Measurements from ENCODE around the gene MOB1B. TPM values are rescaled to one million over a fixed set of nuclear protein-coding genes. Genes with fewer than 3 reads are reported as not detected.
"Not testable (repeated sequence)": the region's sequence is repeated elsewhere in the genome, so short reads cannot be mapped to it uniquely, and the experiment has no call there.

Gene MOB1B
- total and polyA plus RNA-seq, 2 experiments from 2014 or later = 5.3 to 23.5 TPM

DNA sequence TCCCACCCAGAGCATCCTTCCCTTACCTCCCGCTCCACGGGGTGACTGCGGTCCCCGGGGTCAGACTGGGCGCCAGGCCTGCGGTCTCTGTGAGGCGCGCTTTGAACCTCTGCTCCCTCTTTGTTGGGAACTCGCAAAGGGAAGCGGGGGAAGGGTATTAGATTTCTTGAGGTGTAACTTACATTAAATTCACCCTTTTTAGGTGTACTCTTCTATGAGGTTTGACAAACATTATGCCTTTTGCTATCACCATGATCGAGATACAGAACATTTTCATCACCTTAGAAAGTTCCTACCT is 91.8 kb downstream of the MOB1B start:
- WGBS (ENCODE audit: low lambda C conversion rate, missing lambda C conversion rate) = 3% methylated on average over 11 of the region's 11 CpGs

DNA sequence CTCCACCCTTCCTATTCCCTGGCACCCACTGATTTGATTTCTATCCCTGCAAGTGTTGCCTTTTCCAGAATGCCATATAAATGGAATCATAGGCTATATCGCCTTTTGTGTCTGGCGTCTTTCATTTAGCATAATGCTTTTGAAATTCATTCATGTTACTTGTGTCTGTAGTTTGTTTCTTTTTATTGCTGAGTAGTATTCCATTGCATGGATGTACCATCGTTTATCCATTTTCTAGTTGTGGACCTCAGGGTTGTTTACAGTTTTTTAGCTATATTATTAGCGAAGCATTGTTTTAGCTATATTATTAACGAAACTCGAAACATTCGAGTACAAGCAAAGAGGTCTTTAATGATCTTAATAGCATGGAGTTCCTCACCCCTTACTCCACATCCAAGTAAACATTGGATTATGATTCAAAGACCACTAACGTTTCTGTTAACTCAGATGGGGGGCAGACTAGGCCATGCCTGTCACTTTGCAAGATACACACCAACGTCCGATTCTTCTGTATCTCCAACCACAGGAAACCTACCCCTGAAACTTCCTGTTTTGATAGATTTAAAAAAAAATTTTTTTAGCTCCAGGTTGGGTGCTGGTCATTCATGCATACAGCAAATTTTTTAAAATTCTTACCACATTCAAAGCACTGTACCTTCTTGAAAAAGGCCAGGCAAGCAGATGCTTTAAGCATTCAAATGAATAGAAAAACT is 92.4 kb downstream of the MOB1B start:
- TF ChIP-seq EZH2 (IDR thresholded peaks at IDR 0.05; ENCODE audit: borderline replicate concordance) (no peak), EZH2phosphoT487 (IDR thresholded peaks at IDR 0.05; ENCODE audit: low read depth, severe bottlenecking, unreplicated experiment) (no peak)
- no peaks in the 10 kb centered on the region for H3K9me2 ChIP-seq (replicated peaks; ENCODE audit: insufficient read depth)
- WGBS (ENCODE audit: low lambda C conversion rate, missing lambda C conversion rate) = 80% methylated on average over 10 of the region's 10 CpGs
- no peaks in the 10 kb centered on the region for H3K36me3 ChIP-seq (replicated peaks; ENCODE audit: insufficient read depth, low read depth)
- DNase-seq (ENCODE audit: low spot score) = no peak
- no peaks in the 10 kb centered on the region for H3K9me3 ChIP-seq (ENCODE audit: low read depth)
- H3K4me1 ChIP-seq (ENCODE audit: insufficient read depth) = no peaks in the 10 kb centered on the region
- H4K20me1 ChIP-seq (ENCODE audit: insufficient read depth, poor library complexity, severe bottlenecking) = no peaks in the 10 kb centered on the region
- H3K27me3 ChIP-seq = no peaks in the 10 kb centered on the region
- H3K79me2 ChIP-seq = peaks cover 52% of the 10 kb centered on the region
- peak overlapping the region; percentile 67 for H2AFZ ChIP-seq
- no peak overlapping the region for H3K27ac ChIP-seq
- H3K4me2 ChIP-seq = peak overlapping the region; percentile 72
- peak overlapping the region; percentile 78 for H3K4me3 ChIP-seq

More for the DNA sequence above, 91.8 kb downstream of the MOB1B start:
- no peaks in the 10 kb centered on the region for H3K36me3 ChIP-seq (replicated peaks; ENCODE audit: insufficient read depth, low read depth)
- H3K4me3 ChIP-seq = peak overlapping the region; percentile 78
- peaks cover 49% of the 10 kb centered on the region for H3K79me2 ChIP-seq
- no peaks in the 10 kb centered on the region for H4K20me1 ChIP-seq (ENCODE audit: insufficient read depth, poor library complexity, severe bottlenecking)
- H3K9me2 ChIP-seq (replicated peaks; ENCODE audit: insufficient read depth) = no peaks in the 10 kb centered on the region
- no peaks in the 10 kb centered on the region for H3K27me3 ChIP-seq
- TF ChIP-seq, protein P1, sequence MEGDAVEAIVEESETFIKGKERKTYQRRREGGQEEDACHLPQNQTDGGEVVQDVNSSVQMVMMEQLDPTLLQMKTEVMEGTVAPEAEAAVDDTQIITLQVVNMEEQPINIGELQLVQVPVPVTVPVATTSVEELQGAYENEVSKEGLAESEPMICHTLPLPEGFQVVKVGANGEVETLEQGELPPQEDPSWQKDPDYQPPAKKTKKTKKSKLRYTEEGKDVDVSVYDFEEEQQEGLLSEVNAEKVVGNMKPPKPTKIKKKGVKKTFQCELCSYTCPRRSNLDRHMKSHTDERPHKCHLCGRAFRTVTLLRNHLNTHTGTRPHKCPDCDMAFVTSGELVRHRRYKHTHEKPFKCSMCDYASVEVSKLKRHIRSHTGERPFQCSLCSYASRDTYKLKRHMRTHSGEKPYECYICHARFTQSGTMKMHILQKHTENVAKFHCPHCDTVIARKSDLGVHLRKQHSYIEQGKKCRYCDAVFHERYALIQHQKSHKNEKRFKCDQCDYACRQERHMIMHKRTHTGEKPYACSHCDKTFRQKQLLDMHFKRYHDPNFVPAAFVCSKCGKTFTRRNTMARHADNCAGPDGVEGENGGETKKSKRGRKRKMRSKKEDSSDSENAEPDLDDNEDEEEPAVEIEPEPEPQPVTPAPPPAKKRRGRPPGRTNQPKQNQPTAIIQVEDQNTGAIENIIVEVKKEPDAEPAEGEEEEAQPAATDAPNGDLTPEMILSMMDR (IDR thresholded peaks at IDR 0.05; ENCODE audit: poor library complexity) = no peak
- TF ChIP-seq EZH2phosphoT487 (IDR thresholded peaks at IDR 0.05; ENCODE audit: low read depth, severe bottlenecking, unreplicated experiment) (no peak), EZH2 (IDR thresholded peaks at IDR 0.05; ENCODE audit: borderline replicate concordance) (no peak)
- peak overlapping the region; percentile 72 for H3K4me2 ChIP-seq
- H3K27ac ChIP-seq = peak overlapping the region; percentile 94
- DNase-seq (ENCODE audit: low spot score) = peak; percentile 49
- H2AFZ ChIP-seq = peak overlapping the region; percentile 67
- H3K4me1 ChIP-seq (ENCODE audit: insufficient read depth) = no peaks in the 10 kb centered on the region
- H3K9me3 ChIP-seq (ENCODE audit: low read depth) = no peaks in the 10 kb centered on the region

DNA sequence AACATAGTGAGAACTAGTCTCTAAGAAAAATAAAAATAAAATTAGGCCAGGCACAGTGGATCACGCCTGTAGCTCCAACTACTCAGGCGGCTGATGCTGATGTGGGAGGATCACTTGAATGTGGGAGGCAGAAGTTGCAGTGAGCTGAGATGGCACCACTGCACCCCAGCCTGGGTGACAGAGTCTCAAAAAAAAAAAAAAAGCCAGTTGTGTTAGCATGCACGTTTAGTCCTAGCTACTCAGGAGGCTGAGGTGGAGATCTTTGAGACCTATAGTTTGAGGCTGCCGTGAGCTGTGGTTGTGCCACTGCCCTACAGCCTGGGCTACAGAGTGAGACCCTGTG is 93.8 kb downstream of the MOB1B start:
- H3K79me2 ChIP-seq = peaks cover 62% of the 10 kb centered on the region
- no peaks in the 10 kb centered on the region for H3K9me2 ChIP-seq (replicated peaks; ENCODE audit: insufficient read depth)
- no peaks in the 10 kb centered on the region for H3K4me1 ChIP-seq (ENCODE audit: insufficient read depth)
- no peaks in the 10 kb centered on the region for H3K9me3 ChIP-seq (ENCODE audit: low read depth)
- no peak overlapping the region for H3K4me3 ChIP-seq
- H3K27me3 ChIP-seq = no peaks in the 10 kb centered on the region
- H2AFZ ChIP-seq = no peak overlapping the region
- H4K20me1 ChIP-seq (ENCODE audit: insufficient read depth, poor library complexity, severe bottlenecking) = no peaks in the 10 kb centered on the region
- WGBS (ENCODE audit: low lambda C conversion rate, missing lambda C conversion rate) = 79% methylated on average over 4 of the region's 4 CpGs
- TF ChIP-seq EZH2 (IDR thresholded peaks at IDR 0.05; ENCODE audit: borderline replicate concordance) = no peak
- no peak for DNase-seq (ENCODE audit: low spot score)
- H3K27ac ChIP-seq = no peak overlapping the region
- H3K36me3 ChIP-seq (replicated peaks; ENCODE audit: insufficient read depth, low read depth) = no peaks in the 10 kb centered on the region
- H3K4me2 ChIP-seq = peak overlapping the region; percentile 21

DNA sequence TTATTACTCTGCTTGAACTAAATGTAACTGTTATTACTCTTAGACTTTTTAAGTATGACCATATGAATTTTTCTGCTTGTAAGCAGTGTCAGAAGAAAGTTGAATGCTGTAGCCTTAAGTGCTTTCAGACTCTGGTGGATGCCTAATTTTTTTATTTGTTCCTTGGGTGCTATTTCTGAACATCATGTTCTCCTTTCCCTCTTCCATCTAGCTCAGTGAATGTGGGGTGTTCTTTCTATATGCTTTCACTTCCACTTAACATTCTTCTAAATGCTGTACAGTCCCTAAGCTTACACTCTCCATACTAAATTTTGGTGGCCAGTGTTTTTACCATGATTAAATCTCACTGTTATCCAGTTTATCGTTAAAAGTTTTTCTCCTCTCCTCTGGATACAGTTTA is 94.9 kb downstream of the MOB1B start:
- Histone ChIP-seq H3K9me3 (ENCODE audit: low read depth) (no peaks in the 10 kb centered on the region), H3K79me2 (peaks cover 68% of the 10 kb centered on the region), H4K20me1 (ENCODE audit: insufficient read depth, poor library complexity, severe bottlenecking) (no peaks in the 10 kb centered on the region), H3K4me3 (no peak overlapping the region), H3K27ac (no peak overlapping the region), H3K4me2 (no peak overlapping the region), H2AFZ (no peak overlapping the region), H3K4me1 (ENCODE audit: insufficient read depth) (no peaks in the 10 kb centered on the region), H3K27me3 (no peaks in the 10 kb centered on the region), H3K36me3 (replicated peaks; ENCODE audit: insufficient read depth, low read depth) (no peaks in the 10 kb centered on the region), H3K9me2 (replicated peaks; ENCODE audit: insufficient read depth) (no peaks in the 10 kb centered on the region)
- no peak for DNase-seq (ENCODE audit: low spot score)
- 100% methylated on average over 1 of the region's 1 CpG for WGBS (ENCODE audit: low lambda C conversion rate, missing lambda C conversion rate)
- TF ChIP-seq EZH2 (IDR thresholded peaks at IDR 0.05; ENCODE audit: borderline replicate concordance) = no peak

DNA sequence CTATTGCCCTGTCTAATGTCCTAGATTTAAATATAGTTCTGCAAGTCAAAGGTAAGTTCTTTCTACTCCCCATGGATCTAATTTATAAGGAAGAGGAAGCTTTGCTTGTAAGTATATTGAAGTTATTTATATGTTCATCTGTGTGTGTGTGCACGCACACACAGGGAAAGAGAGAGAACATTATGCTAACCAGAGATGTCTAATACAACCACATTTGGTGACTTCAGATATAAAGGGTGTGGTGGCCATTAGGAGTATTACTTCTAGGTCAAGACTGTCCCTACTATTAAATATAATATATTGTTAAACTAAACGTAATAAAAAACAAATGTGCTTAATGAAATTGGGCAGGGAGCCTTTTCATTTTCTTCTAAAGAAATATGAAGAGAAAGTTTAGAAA is 95.4 kb downstream of the MOB1B start:
- Histone ChIP-seq H4K20me1 (ENCODE audit: insufficient read depth, poor library complexity, severe bottlenecking) (no peaks in the 10 kb centered on the region), H3K4me1 (ENCODE audit: insufficient read depth) (no peaks in the 10 kb centered on the region), H3K4me3 (no peak overlapping the region), H3K9me2 (replicated peaks; ENCODE audit: insufficient read depth) (no peaks in the 10 kb centered on the region), H3K79me2 (peaks cover 71% of the 10 kb centered on the region), H3K27ac (no peak overlapping the region), H2AFZ (no peak overlapping the region), H3K4me2 (no peak overlapping the region), H3K9me3 (ENCODE audit: low read depth) (no peaks in the 10 kb centered on the region), H3K36me3 (replicated peaks; ENCODE audit: insufficient read depth, low read depth) (no peaks in the 10 kb centered on the region), H3K27me3 (no peaks in the 10 kb centered on the region)
- no peak for DNase-seq (ENCODE audit: low spot score)
- TF ChIP-seq, protein P1 (IDR thresholded peaks at IDR 0.05; ENCODE audit: poor library complexity) = no peak
- no peak for TF ChIP-seq EZH2phosphoT487 (IDR thresholded peaks at IDR 0.05; ENCODE audit: low read depth, severe bottlenecking, unreplicated experiment)
- TF ChIP-seq EZH2 (IDR thresholded peaks at IDR 0.05; ENCODE audit: borderline replicate concordance) = no peak
- WGBS (ENCODE audit: low lambda C conversion rate, missing lambda C conversion rate) = 92% methylated on average over 2 of the region's 2 CpGs

DNA sequence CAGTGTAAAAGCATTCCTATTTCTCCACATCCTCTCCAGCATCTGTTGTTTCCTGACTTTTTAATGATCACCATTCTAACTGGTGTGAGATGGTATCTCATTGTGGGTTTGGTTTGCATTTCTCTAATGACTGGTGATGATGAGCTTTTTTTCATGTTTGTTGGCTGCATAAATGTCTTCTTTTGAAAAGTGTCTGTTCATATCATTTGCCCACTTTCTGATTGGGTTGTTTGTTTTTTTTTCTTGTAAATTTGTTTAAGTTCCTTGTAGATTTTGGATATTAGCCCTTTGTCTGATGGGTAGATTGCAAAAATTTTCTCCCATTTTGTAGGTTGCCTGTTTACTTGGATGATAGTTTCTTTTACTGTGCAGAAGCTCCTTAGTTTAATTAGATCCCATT is 97.5 kb downstream of the MOB1B start:
- H3K4me1 ChIP-seq (ENCODE audit: insufficient read depth); H3K9me2 ChIP-seq (replicated peaks; ENCODE audit: insufficient read depth); H3K27ac ChIP-seq; H3K36me3 ChIP-seq (replicated peaks; ENCODE audit: insufficient read depth, low read depth); H3K4me2 ChIP-seq; H2AFZ ChIP-seq; H3K9me3 ChIP-seq (ENCODE audit: low read depth); H4K20me1 ChIP-seq (ENCODE audit: insufficient read depth, poor library complexity, severe bottlenecking); H3K4me3 ChIP-seq; H3K27me3 ChIP-seq; DNase-seq (ENCODE audit: low spot score): not testable (repeated sequence)
- peaks cover 71% of the 10 kb centered on the region for H3K79me2 ChIP-seq

DNA sequence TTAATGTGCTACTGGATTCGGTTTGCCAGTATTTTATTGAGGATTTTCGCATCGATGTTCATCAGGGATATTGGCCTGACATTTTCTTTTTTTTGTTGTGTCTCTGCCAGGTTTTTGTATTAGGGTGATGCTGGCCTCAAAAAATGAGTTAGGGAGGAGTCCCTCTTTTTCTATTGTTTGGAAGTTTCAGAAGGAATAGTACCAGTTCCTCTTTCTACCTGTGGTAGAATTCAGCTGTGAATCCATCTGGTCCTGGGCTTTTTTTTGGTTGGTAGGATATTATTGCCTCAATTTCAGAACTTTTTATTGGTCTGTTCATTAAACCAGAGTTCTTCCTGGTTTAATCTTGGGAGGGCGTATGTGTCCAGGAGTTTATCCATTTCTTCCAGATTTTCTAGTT is 99.2 kb downstream of the MOB1B start:
- not testable (repeated sequence) for H3K9me3 ChIP-seq (ENCODE audit: low read depth); H3K4me3 ChIP-seq; H3K36me3 ChIP-seq (replicated peaks; ENCODE audit: insufficient read depth, low read depth); H3K4me2 ChIP-seq; DNase-seq (ENCODE audit: low spot score); H3K27ac ChIP-seq; H3K4me1 ChIP-seq (ENCODE audit: insufficient read depth); H2AFZ ChIP-seq; H3K27me3 ChIP-seq; H4K20me1 ChIP-seq (ENCODE audit: insufficient read depth, poor library complexity, severe bottlenecking); H3K9me2 ChIP-seq (replicated peaks; ENCODE audit: insufficient read depth)
- WGBS (ENCODE audit: low lambda C conversion rate, missing lambda C conversion rate) = 98% methylated on average over 4 of the region's 4 CpGs
- peaks cover 54% of the 10 kb centered on the region for H3K79me2 ChIP-seq

Data from hepatocyte (in vitro differentiated cells).